HepG2 (cell line): Measurements from ENCODE around the gene LRBA.

Source experiments
- ETV6 ChIP-seq: sonication (generic); formaldehyde crosslinking; conservative IDR thresholded peaks from 2 replicates; pipeline ENCODE4 v1.4.0; 2020; ENCODE audit warnings: missing genetic modification reagents
- MED13 ChIP-seq: sonication (generic); formaldehyde crosslinking; IDR thresholded peaks from 2 replicates; pipeline ENCODE4 v1.5.0; 2020; ENCODE audit warnings: missing genetic modification reagents
- NR2C2 ChIP-seq: sonication (generic); formaldehyde crosslinking; IDR thresholded peaks from 2 replicates; pipeline ENCODE4 v1.4.0; 2020; ENCODE audit warnings: missing genetic modification reagents, mild to moderate bottlenecking, moderate library complexity, borderline replicate concordance
- POLR2AphosphoS5 ChIP-seq: IDR thresholded peaks from 2 replicates; pipeline ENCODE4 v1.6.1; 2012; ENCODE audit warnings: low read depth, low read length
- SMAD1 ChIP-seq: sonication (generic); formaldehyde crosslinking; IDR thresholded peaks from 2 replicates; pipeline ENCODE4 v1.4.0; 2020; ENCODE audit warnings: missing genetic modification reagents, low read depth, mild to moderate bottlenecking, borderline replicate concordance
- STAT5B ChIP-seq: sonication (generic); formaldehyde crosslinking; IDR thresholded peaks from 2 replicates; pipeline ENCODE4 v1.4.0; 2020; ENCODE audit warnings: missing genetic modification reagents
- TCF12 ChIP-seq, 2 experiments: fragments of 450-650 bp in 1 of 2; sonication (generic) in 1 of 2; formaldehyde crosslinking in 1 of 2; IDR thresholded peaks; 2 replicates each; pipeline versions ENCODE4 v1.6.1 to v1.8.0; 2017 to 2022; ENCODE audit warnings: antibody characterized with exemption in 1 of 2, mild to moderate bottlenecking in 1 of 2, missing genetic modification reagents in 1 of 2, moderate library complexity in 1 of 2
- YY1 ChIP-seq: IDR thresholded peaks from 2 replicates; pipeline ENCODE4 v1.6.1; 2011; ENCODE audit warnings: low read length, low read depth, moderate library complexity, mild to moderate bottlenecking; ENCODE audit not compliant: insufficient read depth, insufficient replicate concordance
- ZBTB3 ChIP-seq: sonication (generic); formaldehyde crosslinking; IDR thresholded peaks from 2 replicates; pipeline ENCODE4 v1.4.0; 2020; ENCODE audit warnings: low read depth, mild to moderate bottlenecking, moderate library complexity, missing genetic modification reagents, borderline replicate concordance
- TF ChIP-seq, protein P1 (sequence below): sonication (generic); formaldehyde crosslinking; IDR thresholded peaks from 2 replicates; pipeline ENCODE4 v1.8.0; 2022; ENCODE audit warnings: missing genetic modification reagents, mild to moderate bottlenecking, moderate library complexity, borderline replicate concordance
- TF ChIP-seq, protein P2 (sequence below): sonication (generic); formaldehyde crosslinking; IDR thresholded peaks from 2 replicates; pipeline ENCODE4 v1.5.0; 2020; ENCODE audit warnings: mild to moderate bottlenecking, missing genetic modification reagents, moderate library complexity

DNA sequence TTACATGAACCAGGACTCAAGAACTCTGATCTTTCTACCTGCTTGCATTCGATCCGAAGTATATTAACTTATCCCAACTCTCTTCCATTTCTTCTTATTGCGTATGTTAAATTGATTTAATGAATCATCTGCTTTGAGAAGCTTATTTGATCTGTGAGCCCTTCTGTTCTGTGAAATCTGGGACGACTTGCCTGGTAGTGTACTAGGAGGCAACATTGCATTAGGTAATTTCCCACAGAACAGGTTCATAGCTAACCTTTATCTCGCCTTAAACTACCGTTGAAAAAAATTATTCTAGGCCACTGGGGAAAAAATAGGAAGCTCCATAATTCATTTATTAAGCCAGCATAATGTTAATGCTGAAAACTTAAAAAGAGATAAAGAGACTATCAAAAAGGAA lies 500.4 kb downstream of the LRBA start:
- TF ChIP-seq MED13 (no peak), SMAD1 (CRISPR knock-in tag) (no peak), POLR2AphosphoS5 (no peak), NR2C2 (CRISPR knock-in tag) (no peak), YY1 (no peak), ETV6 (CRISPR knock-in tag) (no peak), TCF12 (IDR thresholded peaks at IDR 0.05) (no peak), TCF12 (CRISPR knock-in tag; IDR thresholded peaks at IDR 0.05) (no peak), STAT5B (CRISPR knock-in tag) (no peak), ZBTB3 (no peak)
- TF ChIP-seq, protein P1, sequence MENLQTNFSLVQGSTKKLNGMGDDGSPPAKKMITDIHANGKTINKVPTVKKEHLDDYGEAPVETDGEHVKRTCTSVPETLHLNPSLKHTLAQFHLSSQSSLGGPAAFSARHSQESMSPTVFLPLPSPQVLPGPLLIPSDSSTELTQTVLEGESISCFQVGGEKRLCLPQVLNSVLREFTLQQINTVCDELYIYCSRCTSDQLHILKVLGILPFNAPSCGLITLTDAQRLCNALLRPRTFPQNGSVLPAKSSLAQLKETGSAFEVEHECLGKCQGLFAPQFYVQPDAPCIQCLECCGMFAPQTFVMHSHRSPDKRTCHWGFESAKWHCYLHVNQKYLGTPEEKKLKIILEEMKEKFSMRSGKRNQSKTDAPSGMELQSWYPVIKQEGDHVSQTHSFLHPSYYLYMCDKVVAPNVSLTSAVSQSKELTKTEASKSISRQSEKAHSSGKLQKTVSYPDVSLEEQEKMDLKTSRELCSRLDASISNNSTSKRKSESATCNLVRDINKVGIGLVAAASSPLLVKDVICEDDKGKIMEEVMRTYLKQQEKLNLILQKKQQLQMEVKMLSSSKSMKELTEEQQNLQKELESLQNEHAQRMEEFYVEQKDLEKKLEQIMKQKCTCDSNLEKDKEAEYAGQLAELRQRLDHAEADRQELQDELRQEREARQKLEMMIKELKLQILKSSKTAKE: no peak
- TF ChIP-seq, protein P2, sequence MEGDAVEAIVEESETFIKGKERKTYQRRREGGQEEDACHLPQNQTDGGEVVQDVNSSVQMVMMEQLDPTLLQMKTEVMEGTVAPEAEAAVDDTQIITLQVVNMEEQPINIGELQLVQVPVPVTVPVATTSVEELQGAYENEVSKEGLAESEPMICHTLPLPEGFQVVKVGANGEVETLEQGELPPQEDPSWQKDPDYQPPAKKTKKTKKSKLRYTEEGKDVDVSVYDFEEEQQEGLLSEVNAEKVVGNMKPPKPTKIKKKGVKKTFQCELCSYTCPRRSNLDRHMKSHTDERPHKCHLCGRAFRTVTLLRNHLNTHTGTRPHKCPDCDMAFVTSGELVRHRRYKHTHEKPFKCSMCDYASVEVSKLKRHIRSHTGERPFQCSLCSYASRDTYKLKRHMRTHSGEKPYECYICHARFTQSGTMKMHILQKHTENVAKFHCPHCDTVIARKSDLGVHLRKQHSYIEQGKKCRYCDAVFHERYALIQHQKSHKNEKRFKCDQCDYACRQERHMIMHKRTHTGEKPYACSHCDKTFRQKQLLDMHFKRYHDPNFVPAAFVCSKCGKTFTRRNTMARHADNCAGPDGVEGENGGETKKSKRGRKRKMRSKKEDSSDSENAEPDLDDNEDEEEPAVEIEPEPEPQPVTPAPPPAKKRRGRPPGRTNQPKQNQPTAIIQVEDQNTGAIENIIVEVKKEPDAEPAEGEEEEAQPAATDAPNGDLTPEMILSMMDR: no peak
